Neural cell (in vitro differentiated cells): Measurements from ENCODE around the gene CACNA2D4.

Experiments used
- EP300 ChIP-seq: fragments of 450-650 bp; conservative IDR thresholded peaks from 2 replicates; pipeline ENCODE4 v1.6.1; 2014; ENCODE audit warnings: antibody characterized with exemption, mild to moderate bottlenecking, moderate library complexity; ENCODE audit not compliant: poor library complexity, severe bottlenecking
- EZH2 ChIP-seq: fragments of 200-600, 300-800 bp; shearing (Covaris generic), sonication (generic); IDR thresholded peaks from 2 replicates; pipeline ENCODE4 v1.6.1; 2014; ENCODE audit warnings: antibody characterized with exemption, low read length, borderline replicate concordance, mild to moderate bottlenecking; ENCODE audit not compliant: insufficient read depth, poor library complexity, severe bottlenecking
- MXI1 ChIP-seq: fragments of 450-650 bp; conservative IDR thresholded peaks from 2 replicates; pipeline ENCODE4 v1.6.1; 2014; ENCODE audit warnings: antibody characterized with exemption, mild to moderate bottlenecking; ENCODE audit not compliant: poor library complexity, severe bottlenecking
- POLR2AphosphoS5 ChIP-seq: IDR thresholded peaks from 2 replicates; pipeline ENCODE4 v1.6.1; 2012
- RAD21 ChIP-seq: fragments of 450-650 bp; conservative IDR thresholded peaks from 2 replicates; pipeline ENCODE4 v1.6.1; 2014; ENCODE audit warnings: antibody characterized with exemption, mild to moderate bottlenecking, moderate library complexity
- SMC3 ChIP-seq: fragments of 450-650 bp; conservative IDR thresholded peaks from 2 replicates; pipeline ENCODE4 v1.6.1; 2014; ENCODE audit warnings: antibody characterized with exemption, mild to moderate bottlenecking, moderate library complexity; ENCODE audit not compliant: poor library complexity
- TAF1 ChIP-seq: IDR thresholded peaks from 2 replicates; pipeline ENCODE4 v1.6.1; 2012; ENCODE audit warnings: low read depth
- TF ChIP-seq, protein P1 (sequence below): fragments of 450-650 bp; IDR thresholded peaks from 2 replicates; pipeline ENCODE4 v1.5.1; 2014; ENCODE audit warnings: antibody characterized with exemption, mild to moderate bottlenecking, moderate library complexity; ENCODE audit not compliant: poor library complexity, severe bottlenecking
- TF ChIP-seq, protein P2 (sequence below): IDR thresholded peaks from 2 replicates; pipeline ENCODE4 v1.6.1; 2012; ENCODE audit warnings: borderline replicate concordance

DNA sequence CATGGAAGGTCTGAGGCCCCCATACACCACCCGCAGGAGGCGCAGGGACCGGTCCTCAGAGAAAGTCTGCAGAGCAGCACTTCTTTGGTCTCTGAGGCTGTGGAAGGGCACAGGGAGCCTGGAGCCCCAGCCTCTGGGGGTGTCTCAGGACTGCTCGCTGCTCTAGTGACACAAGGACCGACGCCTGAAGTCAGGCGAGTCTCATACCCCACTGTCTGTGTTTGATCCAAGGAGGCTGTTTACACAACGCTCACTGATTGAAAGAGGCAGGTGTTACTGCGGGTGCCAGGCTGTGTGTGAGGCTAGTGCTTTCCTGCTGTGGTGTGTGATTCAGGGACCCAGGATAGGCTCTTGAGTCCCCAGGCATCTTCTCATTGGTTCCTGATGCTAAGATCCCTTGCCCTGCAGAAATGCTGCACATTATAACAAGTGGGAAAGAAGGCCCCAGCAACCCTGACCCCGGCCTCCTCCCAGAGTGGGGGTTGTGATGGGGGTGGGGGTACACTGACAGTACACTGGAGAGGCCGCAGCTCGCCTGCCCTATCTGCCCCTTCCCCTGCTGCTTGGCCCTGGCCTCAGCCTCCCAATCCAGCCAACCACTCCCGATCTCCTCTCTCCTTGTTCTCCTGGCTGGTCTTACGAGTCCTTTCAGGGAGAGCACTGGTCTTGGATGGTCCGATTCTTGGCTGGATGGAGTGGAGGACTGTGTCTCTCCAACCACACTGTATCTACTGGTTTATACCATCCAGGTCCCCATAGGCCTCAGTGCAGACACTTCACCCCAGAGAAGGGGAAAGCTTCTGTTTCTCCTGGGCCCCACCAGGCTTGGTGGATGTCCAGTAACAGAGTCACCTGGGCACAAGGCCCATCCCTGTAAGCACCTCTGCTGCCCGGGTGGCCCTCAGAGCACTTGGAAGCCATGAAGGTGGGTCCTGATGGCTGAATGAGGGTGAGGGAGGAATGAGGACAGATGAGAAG is 6.6 kb downstream of the CACNA2D4 start:
- no peak for TF ChIP-seq POLR2AphosphoS5
- TF ChIP-seq TAF1, result no peak
- no peak for TF ChIP-seq EP300
- TF ChIP-seq, protein P1, sequence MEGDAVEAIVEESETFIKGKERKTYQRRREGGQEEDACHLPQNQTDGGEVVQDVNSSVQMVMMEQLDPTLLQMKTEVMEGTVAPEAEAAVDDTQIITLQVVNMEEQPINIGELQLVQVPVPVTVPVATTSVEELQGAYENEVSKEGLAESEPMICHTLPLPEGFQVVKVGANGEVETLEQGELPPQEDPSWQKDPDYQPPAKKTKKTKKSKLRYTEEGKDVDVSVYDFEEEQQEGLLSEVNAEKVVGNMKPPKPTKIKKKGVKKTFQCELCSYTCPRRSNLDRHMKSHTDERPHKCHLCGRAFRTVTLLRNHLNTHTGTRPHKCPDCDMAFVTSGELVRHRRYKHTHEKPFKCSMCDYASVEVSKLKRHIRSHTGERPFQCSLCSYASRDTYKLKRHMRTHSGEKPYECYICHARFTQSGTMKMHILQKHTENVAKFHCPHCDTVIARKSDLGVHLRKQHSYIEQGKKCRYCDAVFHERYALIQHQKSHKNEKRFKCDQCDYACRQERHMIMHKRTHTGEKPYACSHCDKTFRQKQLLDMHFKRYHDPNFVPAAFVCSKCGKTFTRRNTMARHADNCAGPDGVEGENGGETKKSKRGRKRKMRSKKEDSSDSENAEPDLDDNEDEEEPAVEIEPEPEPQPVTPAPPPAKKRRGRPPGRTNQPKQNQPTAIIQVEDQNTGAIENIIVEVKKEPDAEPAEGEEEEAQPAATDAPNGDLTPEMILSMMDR, result no peak
- TF ChIP-seq EZH2, result no peak
- no peak for TF ChIP-seq MXI1
- TF ChIP-seq, protein P2, sequence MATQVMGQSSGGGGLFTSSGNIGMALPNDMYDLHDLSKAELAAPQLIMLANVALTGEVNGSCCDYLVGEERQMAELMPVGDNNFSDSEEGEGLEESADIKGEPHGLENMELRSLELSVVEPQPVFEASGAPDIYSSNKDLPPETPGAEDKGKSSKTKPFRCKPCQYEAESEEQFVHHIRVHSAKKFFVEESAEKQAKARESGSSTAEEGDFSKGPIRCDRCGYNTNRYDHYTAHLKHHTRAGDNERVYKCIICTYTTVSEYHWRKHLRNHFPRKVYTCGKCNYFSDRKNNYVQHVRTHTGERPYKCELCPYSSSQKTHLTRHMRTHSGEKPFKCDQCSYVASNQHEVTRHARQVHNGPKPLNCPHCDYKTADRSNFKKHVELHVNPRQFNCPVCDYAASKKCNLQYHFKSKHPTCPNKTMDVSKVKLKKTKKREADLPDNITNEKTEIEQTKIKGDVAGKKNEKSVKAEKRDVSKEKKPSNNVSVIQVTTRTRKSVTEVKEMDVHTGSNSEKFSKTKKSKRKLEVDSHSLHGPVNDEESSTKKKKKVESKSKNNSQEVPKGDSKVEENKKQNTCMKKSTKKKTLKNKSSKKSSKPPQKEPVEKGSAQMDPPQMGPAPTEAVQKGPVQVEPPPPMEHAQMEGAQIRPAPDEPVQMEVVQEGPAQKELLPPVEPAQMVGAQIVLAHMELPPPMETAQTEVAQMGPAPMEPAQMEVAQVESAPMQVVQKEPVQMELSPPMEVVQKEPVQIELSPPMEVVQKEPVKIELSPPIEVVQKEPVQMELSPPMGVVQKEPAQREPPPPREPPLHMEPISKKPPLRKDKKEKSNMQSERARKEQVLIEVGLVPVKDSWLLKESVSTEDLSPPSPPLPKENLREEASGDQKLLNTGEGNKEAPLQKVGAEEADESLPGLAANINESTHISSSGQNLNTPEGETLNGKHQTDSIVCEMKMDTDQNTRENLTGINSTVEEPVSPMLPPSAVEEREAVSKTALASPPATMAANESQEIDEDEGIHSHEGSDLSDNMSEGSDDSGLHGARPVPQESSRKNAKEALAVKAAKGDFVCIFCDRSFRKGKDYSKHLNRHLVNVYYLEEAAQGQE, result no peak
- TF ChIP-seq SMC3, result no peak
- no peak for TF ChIP-seq RAD21
